K562 (cell line): ENCODE measurements around the gene PCSK2. TPM values are rescaled to one million over a fixed set of nuclear protein-coding genes. Genes with fewer than 3 reads are reported as not detected.

Source experiments
- ATAC-seq: fragments of 200-7000 bp; cut with Tn5 transposase; 3 replicates; pipeline ENCODE4 v1.9.1; 2020; ENCODE audit warnings: moderate library complexity
- BruUV-seq: library from RNA; stranded (reverse); fragments of 400-500 nt; replicated peaks from 2 replicates; lab custom pipeline; 2021; lab: Mats Ljungman, UMichigan
- CTCF ChIA-PET: fragments of 300-600 bp; formaldehyde crosslinking; extraction: SDS; loops from one replicate; lab custom pipeline; 2021; ENCODE audit warnings: low intra/inter-chr PET ratio; lab: Yijun Ruan, JAX
- POLR2A ChIA-PET: fragments of 300-600, 350-650 bp; sonication (Branson Sonifier 250); formaldehyde crosslinking; extraction: SDS; loops from one replicate; lab custom pipeline; 2021; ENCODE audit warnings: antibody characterized with exemption, inconsistent platforms; lab: Yijun Ruan, JAX
- DNase-seq, 4 experiments: peaks; one replicate each; pipeline versions ENCODE4 v3.0.0 to v3.0.0-alpha.2; 2011 to 2018; ENCODE audit warnings: low spot score in 3 of 4, mixed read lengths in 3 of 4; ENCODE audit errors: extremely low read depth in 1 of 4
- FAIRE-seq: peaks from 2 replicates; lab custom pipeline; 2011; peaks lifted over from hg19 to GRCh38; lab: Jason Lieb, UNC
- H2AFZ ChIP-seq: 2 replicates; pipeline ENCODE4 v1.6.0; 2011; ENCODE audit warnings: low read depth, low read length, control low read depth, inconsistent platforms
- H3K27ac ChIP-seq: fragments of 200-600 bp; 3 replicates; pipeline ENCODE4 v1.8.0; 2011; ENCODE audit warnings: low read depth, mild to moderate bottlenecking, control low read depth, inconsistent platforms, low read length, moderate library complexity, mixed read lengths; ENCODE audit errors: extremely low read depth
- H3K27me3 ChIP-seq, 2 experiments: fragments of 300-600 bp in 1 of 2; 2 replicates in 1 of 2; 3 replicates in 1 of 2; pipeline versions ENCODE4 v1.6.0 to v1.8.0; 2011; ENCODE audit warnings: inconsistent platforms in 2 of 2, low read length in 2 of 2, mild to moderate bottlenecking in 1 of 2, mixed read lengths in 1 of 2, moderate library complexity in 1 of 2; ENCODE audit not compliant: control insufficient read depth in 2 of 2, insufficient read depth in 2 of 2
- H3K36me3 ChIP-seq: fragments of 300-600 bp; 3 replicates; pipeline ENCODE4 v1.8.0; 2011; ENCODE audit warnings: mild to moderate bottlenecking, low read length, inconsistent platforms; ENCODE audit not compliant: control insufficient read depth, insufficient read depth
- H3K4me1 ChIP-seq, 2 experiments: fragments of 200-600 bp in 1 of 2; replicated peaks in 1 of 2; 2 replicates in 1 of 2; 3 replicates in 1 of 2; pipeline versions ENCODE4 v1.5.1 to v1.8.0; 2011; ENCODE audit warnings: inconsistent platforms in 2 of 2, low read length in 2 of 2, mild to moderate bottlenecking in 1 of 2, mixed read lengths in 1 of 2, moderate library complexity in 1 of 2; ENCODE audit not compliant: control insufficient read depth in 2 of 2, insufficient read depth in 2 of 2
- H3K4me2 ChIP-seq: 2 replicates; pipeline ENCODE4 v1.6.1; 2011; ENCODE audit warnings: low read length, control low read depth, inconsistent platforms, mixed read lengths; ENCODE audit not compliant: insufficient read depth
- H3K4me3 ChIP-seq: fragments of 200-600 bp; sonication (generic), shearing (Covaris generic); 2 replicates; pipeline ENCODE4 v1.5.1; 2016; ENCODE audit warnings: control low read depth, inconsistent platforms
- H3K79me2 ChIP-seq: fragments of 200-600 bp; 3 replicates; pipeline ENCODE4 v1.8.0; 2011; ENCODE audit warnings: low read length, inconsistent platforms; ENCODE audit not compliant: control insufficient read depth, insufficient read depth
- H3K9ac ChIP-seq, 2 experiments: 2 replicates each; pipeline versions ENCODE4 v1.6.0 to v1.6.1; 2011; ENCODE audit warnings: low read depth in 2 of 2, low read length in 2 of 2, control low read depth in 1 of 2, inconsistent platforms in 1 of 2, mild to moderate bottlenecking in 1 of 2, mixed read lengths in 1 of 2; ENCODE audit not compliant: insufficient read depth in 1 of 2
- H3K9me1 ChIP-seq: one replicate; pipeline ENCODE4 v1.6.0; 2011; ENCODE audit warnings: inconsistent platforms, mild to moderate bottlenecking, low read length, moderate library complexity; ENCODE audit not compliant: control insufficient read depth, insufficient read depth
- H3K9me3 ChIP-seq: replicated peaks from 2 replicates; pipeline ENCODE4 v1.5.1; 2011; ENCODE audit warnings: low read depth, low read length, inconsistent platforms; ENCODE audit not compliant: control insufficient read depth, insufficient read depth
- H4K20me1 ChIP-seq: replicated peaks from 2 replicates; pipeline ENCODE4 v1.6.1; 2011; ENCODE audit warnings: low read length, inconsistent platforms, mixed read lengths; ENCODE audit not compliant: control insufficient read depth, insufficient read depth
- BACH1 ChIP-seq: fragments of 200-800 bp; sonication (Bioruptor generic); IDR thresholded peaks from 2 replicates; pipeline ENCODE4 v1.6.1; 2016; ENCODE audit warnings: missing genetic modification characterization, missing compliant biosample characterization
- BHLHE40 ChIP-seq: IDR thresholded peaks from 2 replicates; pipeline ENCODE4 v1.6.1; 2011; ENCODE audit warnings: low read length, improper control_type of control experiment
- HIVEP1 ChIP-seq: fragments of 250-450 bp; sonication (Bioruptor Pico); IDR thresholded peaks from 2 replicates; pipeline ENCODE4 v1.4.0; 2020; ENCODE audit warnings: mild to moderate bottlenecking
- ID3 ChIP-seq, 2 experiments: fragments of 250-450 bp in 1 of 2; fragments of 450-650 bp in 1 of 2; sonication (Bioruptor Pico) in 1 of 2; IDR thresholded peaks; 2 replicates each; pipeline versions ENCODE4 v1.6.1 to v1.8.0; 2016 to 2021; ENCODE audit warnings: mild to moderate bottlenecking in 2 of 2, moderate library complexity in 2 of 2, missing compliant biosample characterization in 1 of 2, missing genetic modification characterization in 1 of 2
- RAD51 ChIP-seq: fragments of 450-650 bp; IDR thresholded peaks from 2 replicates; pipeline ENCODE4 v1.7.1; 2016; ENCODE audit warnings: low read depth, mild to moderate bottlenecking, borderline replicate concordance
- RFX1 ChIP-seq: fragments of 450-650 bp; IDR thresholded peaks from 2 replicates; pipeline ENCODE4 v1.6.1; 2016; ENCODE audit warnings: mild to moderate bottlenecking, moderate library complexity
- SMAD3 ChIP-seq: fragments of 450-650 bp; formaldehyde crosslinking; conservative IDR thresholded peaks from 2 replicates; pipeline ENCODE4 v1.4.0; 2020; ENCODE audit warnings: mild to moderate bottlenecking
- ZKSCAN1 ChIP-seq: fragments of 150-350 bp; IDR thresholded peaks from 2 replicates; pipeline ENCODE4 v1.6.1; 2016; ENCODE audit warnings: low read depth, low read length
- WGBS: fragments of 100-300 bp; shearing (Covaris generic); methylation state at CpG from one replicate; pipeline ENCODE4 v1.1.6; 2016; ENCODE audit warnings: low coverage, mixed read lengths; ENCODE audit not compliant: insufficient coverage; ENCODE audit errors: missing lambda C conversion rate; 5-methylcytosine and 5-hydroxymethylcytosine counted together
- in situ Hi-C: fragments of 300-500 bp; cut with MboI; formaldehyde crosslinking; loops from 4 replicates; pipeline ENCODE4 v1.15.0; 2018; ENCODE audit warnings: inconsistent platforms, mixed read lengths
- intact Hi-C: fragments of 100-400 bp; cut with micrococcal nuclease; formaldehyde crosslinking; loops from 2 replicates; pipeline ENCODE4 v1.14.2; 2022
- polyA plus RNA-seq, 8 experiments: library from polyadenylated mRNA; depleted of rRNA in 4 of 8; stranded (reverse) in 5 of 8; unstranded in 3 of 8; fragments of >200 nt; fragmentation: Nextera tagmentation in 2 of 8; fragmentation: Illumina TruSeq in 1 of 8; extraction: Ambion mirVana in 2 of 8; extraction: Trizol in 1 of 8; gene quantifications; 2 replicates each; pipeline versions ENCODE4 v1.2.1 to v1.2.3, GENCODE V29; 2011 to 2014; ENCODE audit warnings: inconsistent platforms in 1 of 8, missing spikeins in 1 of 8
- total RNA-seq, 7 experiments: library from RNA; depleted of rRNA in 6 of 7; stranded (reverse); fragments of >200 nt in 6 of 7; fragmentation: Illumina TruSeq in 2 of 7; extraction: Trizol in 2 of 7; gene quantifications; 2 replicates each; pipeline versions ENCODE4 v1.2.1 to v1.2.3, GENCODE V29; 2011 to 2021; ENCODE audit warnings: low replicate concordance in 1 of 7
- TF ChIP-seq, protein P1 (sequence below): fragments of 450-650 bp; conservative IDR thresholded peaks from 2 replicates; pipeline ENCODE4 v1.6.1; 2016; ENCODE audit warnings: missing genetic modification characterization, low read depth, mild to moderate bottlenecking, missing compliant biosample characterization, moderate library complexity

PCSK2 gene
- total and polyA plus RNA-seq, 9 of the 15 experiments (the other 6 are each of a cell fraction or from before 2014, with no cell fraction given), result 0.04 to 0.07 (median 0.05) TPM; not detected in 6

- H3K27ac ChIP-seq, result no peak overlapping the region
- ATAC-seq, result no peak
- no TSS peak for BruUV-seq
- intact Hi-C loops, result no loop called here
- FAIRE-seq, result no peak
- peaks cover 0 to 7% of the 10 kb centered on the region in 2 experiments; a peak in 1 of 5 replicates for H3K27me3 ChIP-seq
- H3K4me2 ChIP-seq, result no peak overlapping the region
- H3K36me3 ChIP-seq, result no peaks in the 10 kb centered on the region
- H3K9me1 ChIP-seq, result no peaks in the 10 kb centered on the region
- no peak overlapping the region for H2AFZ ChIP-seq
- CTCF ChIA-PET, result no interaction called here
- no peak for DNase-seq
- no peak overlapping the region for H3K4me3 ChIP-seq
- no peak overlapping the region for H3K9ac ChIP-seq
- TF ChIP-seq HIVEP1 (CRISPR knock-in tag) (no peak), RFX1 (peak; percentile 34; the same call in 1 of the 2 replicates)
- no peaks in the 10 kb centered on the region for H4K20me1 ChIP-seq
- POLR2A ChIA-PET, result no interaction called here
- H3K4me1 ChIP-seq, result no peaks in the 10 kb centered on the region
- 2% methylated on average over 18 of the region's 28 CpGs for WGBS
- no peaks in the 10 kb centered on the region for H3K9me3 ChIP-seq
- in situ Hi-C loops, result no loop called here
- H3K79me2 ChIP-seq, result no peaks in the 10 kb centered on the region
Observed at GRCh38 chr20:17327185-17328148, 100.6 kb downstream of the PCSK2 start.

- Histone ChIP-seq H3K9me1 (no peaks in the 10 kb centered on the region), H3K27me3 (no peaks in the 10 kb centered on the region), H2AFZ (no peak overlapping the region), H3K4me2 (no peak overlapping the region), H3K9me3 (no peaks in the 10 kb centered on the region), H3K27ac (no peak overlapping the region), H3K4me1 (no peaks in the 10 kb centered on the region), H3K36me3 (no peaks in the 10 kb centered on the region), H3K9ac (no peak overlapping the region), H4K20me1 (no peaks in the 10 kb centered on the region), H3K79me2 (no peaks in the 10 kb centered on the region), H3K4me3 (no peak overlapping the region)
- TF ChIP-seq BHLHE40 (no peak), RAD51 (no peak), BACH1 (no peak), ID3 (CRISPR knock-in tag; IDR thresholded peaks at IDR 0.05) (no peak), ID3 (tag; IDR thresholded peaks at IDR 0.05) (no peak), SMAD3 (CRISPR knock-in tag) (no peak), ZKSCAN1 (no peak)
- TF ChIP-seq, protein P1, sequence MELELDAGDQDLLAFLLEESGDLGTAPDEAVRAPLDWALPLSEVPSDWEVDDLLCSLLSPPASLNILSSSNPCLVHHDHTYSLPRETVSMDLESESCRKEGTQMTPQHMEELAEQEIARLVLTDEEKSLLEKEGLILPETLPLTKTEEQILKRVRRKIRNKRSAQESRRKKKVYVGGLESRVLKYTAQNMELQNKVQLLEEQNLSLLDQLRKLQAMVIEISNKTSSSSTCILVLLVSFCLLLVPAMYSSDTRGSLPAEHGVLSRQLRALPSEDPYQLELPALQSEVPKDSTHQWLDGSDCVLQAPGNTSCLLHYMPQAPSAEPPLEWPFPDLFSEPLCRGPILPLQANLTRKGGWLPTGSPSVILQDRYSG (tag), result no peak
- 0% methylated on average over 5 of the region's 5 CpGs for WGBS
- DNase-seq, result no peak
- no peak for FAIRE-seq
- POLR2A ChIA-PET, result interaction anchor here (0.7 kb wide), 1 partner anchor 755 kb away, joined by 3 read pairs; no protein-coding TSS in a partner anchor
- in situ Hi-C loops (no loop called here), intact Hi-C loops (no loop called here)
- CTCF ChIA-PET, result no interaction called here
- no TSS peak for BruUV-seq
- ATAC-seq, result no peak
Observed at GRCh38 chr20:17334932-17335331, 108.1 kb downstream of the PCSK2 start.
